Body of pancreas (tissue), 4 donors: Measurements from ENCODE around the gene FAM184B.

Source experiments
- POLR2A ChIP-seq, 3 donors: fragments of 450-650 bp; IDR thresholded peaks; one replicate each; pipeline ENCODE4 v1.6.1; 2016; ENCODE audit warnings: antibody characterized with exemption in 3 of 3, mild to moderate bottlenecking in 2 of 3
- TF ChIP-seq, protein P1 (sequence below), 7 experiments: fragments of 450-650 bp in 4 of 7; fragments of 200-600 bp in 3 of 7; sonication (generic) in 3 of 7; IDR thresholded peaks; one replicate each; pipeline ENCODE4 v1.5.1; 2016 to 2019; ENCODE audit warnings: antibody characterized with exemption in 7 of 7

DNA sequence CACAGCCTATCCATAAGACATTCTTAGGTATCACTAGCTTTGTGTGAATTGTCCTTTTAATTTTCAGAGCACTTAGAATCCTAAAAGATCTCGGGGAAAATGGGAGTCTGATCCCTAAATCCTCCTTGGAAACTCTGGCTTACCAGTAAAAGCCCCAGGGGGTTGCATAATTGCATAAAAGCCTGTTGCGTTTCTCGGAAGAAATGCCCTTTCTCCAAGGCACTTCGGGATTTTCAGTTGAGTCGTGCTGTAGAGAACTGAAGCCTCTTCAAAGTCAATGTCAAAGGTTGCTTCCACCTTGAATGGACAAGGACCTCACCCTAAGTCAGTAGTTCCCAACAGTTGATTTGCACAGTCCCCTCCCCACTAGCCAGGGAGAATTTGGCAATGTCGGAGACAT, 20.8 kb downstream of the FAM184B start:
- TF ChIP-seq, protein P1, sequence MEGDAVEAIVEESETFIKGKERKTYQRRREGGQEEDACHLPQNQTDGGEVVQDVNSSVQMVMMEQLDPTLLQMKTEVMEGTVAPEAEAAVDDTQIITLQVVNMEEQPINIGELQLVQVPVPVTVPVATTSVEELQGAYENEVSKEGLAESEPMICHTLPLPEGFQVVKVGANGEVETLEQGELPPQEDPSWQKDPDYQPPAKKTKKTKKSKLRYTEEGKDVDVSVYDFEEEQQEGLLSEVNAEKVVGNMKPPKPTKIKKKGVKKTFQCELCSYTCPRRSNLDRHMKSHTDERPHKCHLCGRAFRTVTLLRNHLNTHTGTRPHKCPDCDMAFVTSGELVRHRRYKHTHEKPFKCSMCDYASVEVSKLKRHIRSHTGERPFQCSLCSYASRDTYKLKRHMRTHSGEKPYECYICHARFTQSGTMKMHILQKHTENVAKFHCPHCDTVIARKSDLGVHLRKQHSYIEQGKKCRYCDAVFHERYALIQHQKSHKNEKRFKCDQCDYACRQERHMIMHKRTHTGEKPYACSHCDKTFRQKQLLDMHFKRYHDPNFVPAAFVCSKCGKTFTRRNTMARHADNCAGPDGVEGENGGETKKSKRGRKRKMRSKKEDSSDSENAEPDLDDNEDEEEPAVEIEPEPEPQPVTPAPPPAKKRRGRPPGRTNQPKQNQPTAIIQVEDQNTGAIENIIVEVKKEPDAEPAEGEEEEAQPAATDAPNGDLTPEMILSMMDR (IDR thresholded peaks at IDR 0.05), result no peak
- no peak for TF ChIP-seq POLR2A (IDR thresholded peaks at IDR 0.05)
